Right lobe of liver (tissue), 6 donors: ENCODE results near the gene NAV2. TPM values are rescaled to one million over a fixed set of nuclear protein-coding genes. Genes with fewer than 3 reads are reported as not detected.

ENCODE experiments used
- ATAC-seq, 4 donors: fragments of 200-7000 bp; cut with Tn5 transposase; one replicate each; pipeline ENCODE4 v1.9.1; 2020; ENCODE audit warnings: mild to moderate bottlenecking in 4 of 4, moderate library complexity in 4 of 4
- DNase-seq, 3 donors: peaks; one replicate each; pipeline ENCODE4 v3.0.0-alpha.2; 2020
- H3K27ac ChIP-seq, 3 donors: fragments of 200-600 bp; one replicate each; pipeline ENCODE4 v1.8.0; 2022
- H3K27me3 ChIP-seq, 2 donors: fragments of 200-600 bp; one replicate each; pipeline ENCODE4 v1.8.0; 2022
- H3K36me3 ChIP-seq, 4 donors: fragments of 200-600 bp; sonication (generic) in 1 of 4; one replicate each; pipeline versions ENCODE4 v1.5.1 to v1.8.0; 2017 to 2022; ENCODE audit warnings: control low read depth in 1 of 4
- H3K4me1 ChIP-seq, 4 donors: fragments of 200-600 bp; sonication (generic) in 1 of 4; one replicate each; pipeline versions ENCODE4 v1.5.1 to v1.8.0; 2017 to 2022; ENCODE audit warnings: control low read depth in 1 of 4
- H3K4me3 ChIP-seq, 3 donors: fragments of 200-600 bp; one replicate each; pipeline ENCODE4 v1.8.0; 2022
- H3K9me3 ChIP-seq, 4 donors: fragments of 200-600 bp; sonication (generic) in 1 of 4; one replicate each; pipeline versions ENCODE4 v1.5.1 to v1.8.0; 2017 to 2022; ENCODE audit warnings: control low read depth in 1 of 4
- CTCF ChIP-seq, 4 donors: fragments of 200-600 bp in 3 of 4; fragments of 450-650 bp in 1 of 4; IDR thresholded peaks; one replicate each; pipeline versions ENCODE4 v1.5.1 to v1.8.0; 2016 to 2022; ENCODE audit warnings: antibody characterized with exemption in 4 of 4, mild to moderate bottlenecking in 2 of 4
- POLR2A ChIP-seq: fragments of 450-650 bp; IDR thresholded peaks from one replicate; pipeline ENCODE4 v1.6.1; 2017; ENCODE audit warnings: antibody characterized with exemption, mild to moderate bottlenecking
- WGBS: methylation state at CpG from one replicate; pipeline ENCODE4 v1.1.6; 2018; ENCODE audit warnings: low coverage, low lambda C conversion rate; ENCODE audit not compliant: insufficient coverage; ENCODE audit errors: missing lambda C conversion rate; 5-methylcytosine and 5-hydroxymethylcytosine counted together
- intact Hi-C, 2 donors: fragments of 100-400 bp; cut with DNase I; formaldehyde crosslinking; loops; one replicate each; pipeline versions ENCODE4 v1.11.2 to v1.14.1; 2022
- total RNA-seq, 6 experiments: library from RNA; depleted of rRNA in 2 of 6; stranded (reverse); fragments of >200 nt in 2 of 6; fragmentation: NEBNext Ultra II Directional in 3 of 6; extraction: Animal tissue kit (Norgen Biotek cat#: 25700) in 3 of 6; gene quantifications; one replicate each; pipeline versions ENCODE4 v1.1.0 to v1.2.4, GENCODE V29; 2016 to 2023
- donor health status: DM: no; HTN: yes; CAD: no.
- donor health status: DM: no; HTN: no; CAD: no.
- donor health status: DM: no; HTN: no; CAD: no.
- donor health status: DM: no; HTN: yes; CAD: no.
- donor health status: DM: no; HTN: yes; CAD: no.

NAV2 gene
- total RNA-seq, 6 experiments from 2014 or later: 15.5 to 69.2 (median 37.1) TPM

GRCh38 chr11:19777377-19778102 is 64.9 kb downstream of the NAV2 start:
- DNase-seq: peak in 1 of 3 donors; percentile 26
- Histone ChIP-seq H3K4me1 (peaks cover 0 to 20% (median 4%) of the 10 kb centered on the region in 4 donors), H3K27ac (peak overlapping the region; percentile 48 to 70 (median 62)), H3K27me3 (no peaks in the 10 kb centered on the region), H3K9me3 (no peaks in the 10 kb centered on the region), H3K36me3 (no peaks in the 10 kb centered on the region), H3K4me3 (peak overlapping the region; percentile 44 to 75 (median 71))
- intact Hi-C loops: no loop called here
- peak; percentile 36 to 74 (median 58) for ATAC-seq
- TF ChIP-seq POLR2A: no peak
- no peak for TF ChIP-seq CTCF (IDR thresholded peaks at IDR 0.05)
- 2% methylated on average over 17 of the region's 29 CpGs for WGBS

- Histone ChIP-seq H3K27me3 (no peaks in the 10 kb centered on the region), H3K4me1 (peaks cover 0 to 20% (median 4%) of the 10 kb centered on the region in 4 donors), H3K27ac (no peak overlapping the region), H3K36me3 (no peaks in the 10 kb centered on the region), H3K4me3 (no peak overlapping the region), H3K9me3 (no peaks in the 10 kb centered on the region)
- DNase-seq: no peak
- no peak for TF ChIP-seq CTCF (IDR thresholded peaks at IDR 0.05)
- intact Hi-C loops: no loop called here
- ATAC-seq: no peak
- 56% methylated on average over 2 of the region's 2 CpGs for whole genome bisulfite sequencing
Observed at GRCh38 chr11:19779740-19780139, 67.1 kb downstream of the NAV2 start.

GRCh38 chr11:19781351-19781750 is 68.7 kb downstream of the NAV2 start:
- TF ChIP-seq POLR2A (no peak), CTCF (IDR thresholded peaks at IDR 0.05) (no peak)
- Histone ChIP-seq H3K27me3 (no peaks in the 10 kb centered on the region), H3K4me3 (no peak overlapping the region), H3K36me3 (no peaks in the 10 kb centered on the region), H3K4me1 (peaks cover 0 to 14% (median 1%) of the 10 kb centered on the region in 4 donors), H3K9me3 (no peaks in the 10 kb centered on the region), H3K27ac (no peak overlapping the region)
- intact Hi-C loops: no loop called here
- 100% methylated on average over 1 of the region's 1 CpG for WGBS
- ATAC-seq (no peak), DNase-seq (no peak)

- intact Hi-C loops: no loop called here
- no peak overlapping the region for H3K27ac ChIP-seq
- peaks cover 0 to 12% (median 5%) of the 10 kb centered on the region in 4 donors for H3K4me1 ChIP-seq
- DNase-seq (no peak), ATAC-seq (no peak)
- H3K36me3 ChIP-seq: no peaks in the 10 kb centered on the region
- TF ChIP-seq CTCF (IDR thresholded peaks at IDR 0.05) (no peak), POLR2A (no peak)
- WGBS: 90% methylated on average over 2 of the region's 2 CpGs
- no peaks in the 10 kb centered on the region for H3K9me3 ChIP-seq
- H3K27me3 ChIP-seq: no peaks in the 10 kb centered on the region
- no peak overlapping the region for H3K4me3 ChIP-seq
Observed at GRCh38 chr11:19785265-19785664, 72.6 kb downstream of the NAV2 start.
